IMR-90 (cell line): ENCODE data around the gene C15orf61. TPM values are rescaled to one million over a fixed set of nuclear protein-coding genes. Genes with fewer than 3 reads are reported as not detected.
A peak's percentile ranks its signal among the peaks of the same experiment; 100 is the strongest.

ENCODE experiments used
- ATAC-seq: fragments of 200-7000 bp; cut with Tn5 transposase; 2 replicates; pipeline ENCODE4 v1.9.1; 2020; ENCODE audit warnings: low read depth, mild to moderate bottlenecking, moderate library complexity
- BruUV-seq: library from RNA; stranded (reverse); fragments of 400-500 nt; replicated peaks from 2 replicates; lab custom pipeline; 2021; lab: Mats Ljungman, UMichigan
- CTCF ChIA-PET: fragments of 300-600 bp; formaldehyde crosslinking; extraction: SDS; loops from one replicate; lab custom pipeline; 2021; ENCODE audit warnings: antibody characterized with exemption; lab: Yijun Ruan, JAX
- POLR2A ChIA-PET: fragments of 300-600 bp; sonication (Branson Sonifier 250); formaldehyde crosslinking; loops from one replicate; lab custom pipeline; 2022; ENCODE audit warnings: antibody characterized with exemption; ENCODE audit not compliant: unreplicated experiment; lab: Charles Lee
- DNase-seq: peaks from one replicate; pipeline ENCODE4 v3.0.0; 2013
- H2AFZ ChIP-seq: replicated peaks from 2 replicates; pipeline ENCODE3; 2013; ENCODE audit warnings: low read length, mild to moderate bottlenecking; ENCODE audit not compliant: poor library complexity
- H2AK5ac ChIP-seq: 2 replicates; pipeline ENCODE4 v1.6.1; 2013; ENCODE audit warnings: low read depth, low read length, inconsistent platforms
- H2AK9ac ChIP-seq: replicated peaks from 2 replicates; pipeline ENCODE3; 2013; ENCODE audit warnings: mild to moderate bottlenecking, low read depth, low read length, moderate library complexity; ENCODE audit not compliant: poor library complexity
- H2BK120ac ChIP-seq: 2 replicates; pipeline ENCODE4 v1.6.1; 2013; ENCODE audit warnings: low read depth, low read length, inconsistent platforms
- H2BK15ac ChIP-seq: 3 replicates; pipeline ENCODE4 v1.6.1; 2013; ENCODE audit warnings: low read depth, low read length, inconsistent platforms
- H2BK20ac ChIP-seq: 2 replicates; pipeline ENCODE4 v1.6.1; 2013; ENCODE audit warnings: low read depth, mild to moderate bottlenecking, inconsistent platforms, low read length, moderate library complexity
- H2BK5ac ChIP-seq: 2 replicates; pipeline ENCODE4 v1.6.1; 2013; ENCODE audit warnings: mild to moderate bottlenecking, low read depth, low read length, inconsistent platforms; ENCODE audit not compliant: poor library complexity, severe bottlenecking
- H3K14ac ChIP-seq: replicated peaks from 2 replicates; pipeline ENCODE4 v1.6.1; 2013; ENCODE audit warnings: low read depth, low read length, inconsistent platforms
- H3K18ac ChIP-seq: 2 replicates; pipeline ENCODE4 v1.6.1; 2013; ENCODE audit warnings: low read depth, low read length, control low read depth
- H3K23ac ChIP-seq: 2 replicates; pipeline ENCODE4 v1.6.1; 2013; ENCODE audit warnings: low read depth, low read length, inconsistent platforms
- H3K27ac ChIP-seq: 2 replicates; pipeline ENCODE4 v1.5.1; 2013; ENCODE audit warnings: mild to moderate bottlenecking, control low read depth, low read length; ENCODE audit not compliant: insufficient read depth
- H3K27me3 ChIP-seq: 2 replicates; pipeline ENCODE4 v1.6.1; 2013; ENCODE audit warnings: low read length; ENCODE audit not compliant: control insufficient read depth, insufficient read depth
- H3K36me3 ChIP-seq: 2 replicates; pipeline ENCODE4 v1.6.1; 2013; ENCODE audit warnings: low read length, mixed read lengths; ENCODE audit not compliant: control insufficient read depth, insufficient read depth
- H3K4ac ChIP-seq: 2 replicates; pipeline ENCODE4 v1.6.1; 2013; ENCODE audit warnings: low read depth, low read length, inconsistent platforms
- H3K4me1 ChIP-seq: 2 replicates; pipeline ENCODE4 v1.6.1; 2013; ENCODE audit warnings: low read length, mixed read lengths; ENCODE audit not compliant: control insufficient read depth, insufficient read depth
- H3K4me2 ChIP-seq: 2 replicates; pipeline ENCODE4 v1.6.1; 2013; ENCODE audit warnings: low read depth, mild to moderate bottlenecking, control low read depth, low read length, moderate library complexity
- H3K4me3 ChIP-seq: 2 replicates; pipeline ENCODE4 v1.5.1; 2013; ENCODE audit warnings: low read depth, mild to moderate bottlenecking, control low read depth, low read length, moderate library complexity; ENCODE audit not compliant: insufficient read depth
- H3K56ac ChIP-seq: 2 replicates; pipeline ENCODE4 v1.6.1; 2013; ENCODE audit warnings: low read length, inconsistent platforms; ENCODE audit not compliant: insufficient read depth; ENCODE audit errors: extremely low read depth
- H3K79me1 ChIP-seq, 2 experiments: 2 replicates each; pipeline ENCODE4 v1.6.1; 2013; ENCODE audit warnings: low read length in 2 of 2, inconsistent platforms in 1 of 2, low read depth in 1 of 2
- H3K9ac ChIP-seq: 2 replicates; pipeline ENCODE4 v1.6.1; 2013; ENCODE audit warnings: low read depth, low read length, control low read depth
- H3K9me1 ChIP-seq: 2 replicates; pipeline ENCODE4 v1.6.1; 2013; ENCODE audit warnings: low read length, inconsistent platforms; ENCODE audit not compliant: insufficient read depth
- H3K9me3 ChIP-seq: 2 replicates; pipeline ENCODE4 v1.6.1; 2013; ENCODE audit warnings: low read length; ENCODE audit not compliant: control insufficient read depth, insufficient read depth
- H4K20me1 ChIP-seq: 2 replicates; pipeline ENCODE4 v1.6.1; 2013; ENCODE audit warnings: low read length, inconsistent platforms; ENCODE audit not compliant: insufficient read depth
- H4K5ac ChIP-seq: 2 replicates; pipeline ENCODE4 v1.6.1; 2013; ENCODE audit warnings: mild to moderate bottlenecking, low read depth, low read length, control low read depth
- H4K8ac ChIP-seq, 2 experiments: 2 replicates each; pipeline ENCODE4 v1.6.1; 2013; ENCODE audit warnings: low read depth in 2 of 2, low read length in 2 of 2, control low read depth in 1 of 2, inconsistent platforms in 1 of 2
- H4K91ac ChIP-seq: 2 replicates; pipeline ENCODE4 v1.6.1; 2013; ENCODE audit warnings: low read depth, low read length, inconsistent platforms; ENCODE audit not compliant: insufficient read depth
- BHLHE40 ChIP-seq: fragments of 150-350 bp; IDR thresholded peaks from 2 replicates; pipeline ENCODE4 v1.6.1; 2016; ENCODE audit warnings: mild to moderate bottlenecking, low read depth, low read length
- CEBPB ChIP-seq: IDR thresholded peaks from 2 replicates; pipeline ENCODE4 v1.6.1; 2012; ENCODE audit warnings: low read depth, low read length, improper control_type of control experiment
- CHD1 ChIP-seq: IDR thresholded peaks from 2 replicates; pipeline ENCODE4 v1.6.1; 2012; ENCODE audit warnings: low read depth, low read length, improper control_type of control experiment
- MAFK ChIP-seq: IDR thresholded peaks from 2 replicates; pipeline ENCODE4 v1.6.1; 2012; ENCODE audit warnings: low read depth, low read length, improper control_type of control experiment
- MAZ ChIP-seq: IDR thresholded peaks from 2 replicates; pipeline ENCODE4 v1.6.1; 2012; ENCODE audit warnings: low read depth, mild to moderate bottlenecking, low read length, improper control_type of control experiment, moderate library complexity, borderline replicate concordance
- MXI1 ChIP-seq: IDR thresholded peaks from 2 replicates; pipeline ENCODE4 v1.6.1; 2012; ENCODE audit warnings: low read depth, mild to moderate bottlenecking, low read length, moderate library complexity, borderline replicate concordance
- NFE2L2 ChIP-seq: fragments of 150-350 bp; IDR thresholded peaks from 2 replicates; pipeline ENCODE4 v1.6.1; 2016; ENCODE audit warnings: low read depth, mild to moderate bottlenecking, low read length
- RCOR1 ChIP-seq: IDR thresholded peaks from 2 replicates; pipeline ENCODE4 v1.6.1; 2012; ENCODE audit warnings: mild to moderate bottlenecking, low read length, improper control_type of control experiment; ENCODE audit not compliant: insufficient replicate concordance
- RFX5 ChIP-seq: IDR thresholded peaks from 2 replicates; pipeline ENCODE4 v1.8.0; 2012; ENCODE audit warnings: low read depth, mild to moderate bottlenecking, low read length, moderate library complexity
- WGBS, 2 experiments: methylation state at CpG; one replicate each; pipeline versions ENCODE4 v1.1.5 to v1.1.7; 2013; ENCODE audit warnings: missing lambda C conversion rate in 2 of 2; ENCODE audit not compliant: insufficient read length in 1 of 2; ENCODE audit errors: extremely low coverage in 2 of 2; 5-methylcytosine and 5-hydroxymethylcytosine counted together
- dilution Hi-C: fragments of 300-500 bp; cut with HindIII; formaldehyde crosslinking; loops from one replicate; pipeline ENCODE4 v1.14.3; 2018; ENCODE audit warnings: low sequenced_read_pairs; ENCODE audit not compliant: unreplicated experiment
- in situ Hi-C: fragments of 300-500 bp; cut with MboI; formaldehyde crosslinking; loops from 3 replicates; pipeline ENCODE4 v1.14.3; 2019; ENCODE audit warnings: low sequenced_read_pairs, inconsistent platforms, mixed read lengths
- intact Hi-C: fragments of 100-400 bp; cut with micrococcal nuclease; formaldehyde crosslinking; loops from 2 replicates; pipeline ENCODE4 v1.10.0; 2022
- polyA plus RNA-seq, 3 experiments: library from polyadenylated mRNA; depleted of rRNA; stranded (reverse); fragments of >200 nt; gene quantifications; 2 replicates each; pipeline ENCODE4 v1.2.3, GENCODE V29; 2012; ENCODE audit warnings: low replicate concordance in 1 of 3
- total RNA-seq: library from RNA; depleted of rRNA; stranded (reverse); fragments of >200 nt; gene quantifications from 2 replicates; pipeline ENCODE4 v1.2.3, GENCODE V29; 2012
- TF ChIP-seq, protein P1 (sequence below): fragments of 150-350 bp; IDR thresholded peaks from 2 replicates; pipeline ENCODE4 v1.6.1; 2017; ENCODE audit warnings: mild to moderate bottlenecking, antibody characterized with exemption, low read length, low read depth

C15orf61 gene
- total and polyA plus RNA-seq, 2 of the 4 experiments (the other 2 are of a cell fraction) = 1.4 to 2.5 TPM

DNA sequence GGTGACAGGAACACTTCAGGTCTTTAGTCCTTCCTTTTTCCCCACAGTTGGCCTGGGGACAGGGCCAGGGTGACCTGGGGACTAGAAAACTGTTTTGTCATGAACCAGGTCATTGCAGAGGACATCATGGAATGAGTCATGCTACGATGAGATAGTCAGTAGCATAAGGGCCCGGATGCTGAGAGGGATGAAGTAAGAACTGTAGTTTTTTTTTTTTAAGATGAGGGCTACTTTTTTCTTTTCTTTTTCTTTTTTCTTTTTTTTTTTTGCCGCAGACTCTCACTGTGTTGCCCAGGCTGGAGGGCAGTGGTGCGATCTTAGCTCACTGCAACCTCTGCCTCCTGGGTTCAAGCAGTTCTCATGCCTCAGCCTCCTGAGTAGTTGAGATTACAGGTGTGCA, 29.6 kb downstream of the C15orf61 start:
- H3K9me1 ChIP-seq = peaks cover 3% of the 10 kb centered on the region; the same call in 1 of the 2 replicates
- H3K9me3 ChIP-seq = no peaks in the 10 kb centered on the region
- peaks cover 5% of the 10 kb centered on the region for H3K4me1 ChIP-seq
- no peak overlapping the region for H4K91ac ChIP-seq
- ChIA-PET POLR2A (no interaction called here), CTCF (no interaction called here)
- H4K20me1 ChIP-seq = peaks cover 7% of the 10 kb centered on the region; the same call in 1 of the 2 replicates
- H4K5ac ChIP-seq = no peak overlapping the region
- no peak overlapping the region for H2BK5ac ChIP-seq
- H3K9ac ChIP-seq = no peak overlapping the region
- no peak overlapping the region for H3K4me2 ChIP-seq
- ATAC-seq = no peak
- no CpG with 5 or more reads among the region's 4 CpGs for WGBS, 2 experiments
- BruUV-seq = no TSS peak
- no peak overlapping the region for H3K4ac ChIP-seq
- H2AK5ac ChIP-seq = no peak overlapping the region; the same call in 1 of the 2 replicates
- H3K4me3 ChIP-seq = no peak overlapping the region
- H3K27me3 ChIP-seq = no peaks in the 10 kb centered on the region
- no peak overlapping the region for H2BK20ac ChIP-seq
- H3K56ac ChIP-seq = no peak overlapping the region
- no peak overlapping the region for H3K18ac ChIP-seq
- no peak overlapping the region for H2AK9ac ChIP-seq
- in situ Hi-C loops (no loop called here), dilution Hi-C loops (no loop called here), intact Hi-C loops (no loop called here)
- H3K14ac ChIP-seq = no peak overlapping the region
- no peak overlapping the region for H4K8ac ChIP-seq
- H3K27ac ChIP-seq = no peak overlapping the region
- no peak overlapping the region for H2AFZ ChIP-seq
- H2BK120ac ChIP-seq = no peak overlapping the region
- no peak overlapping the region for H2BK15ac ChIP-seq
- H3K36me3 ChIP-seq = peaks cover 16% of the 10 kb centered on the region
- TF ChIP-seq CHD1 (no peak), MXI1 (no peak), RCOR1 (no peak), RFX5 (no peak), NFE2L2 (no peak), MAFK (no peak), CEBPB (no peak), MAZ (no peak), BHLHE40 (no peak)
- TF ChIP-seq, protein P1, sequence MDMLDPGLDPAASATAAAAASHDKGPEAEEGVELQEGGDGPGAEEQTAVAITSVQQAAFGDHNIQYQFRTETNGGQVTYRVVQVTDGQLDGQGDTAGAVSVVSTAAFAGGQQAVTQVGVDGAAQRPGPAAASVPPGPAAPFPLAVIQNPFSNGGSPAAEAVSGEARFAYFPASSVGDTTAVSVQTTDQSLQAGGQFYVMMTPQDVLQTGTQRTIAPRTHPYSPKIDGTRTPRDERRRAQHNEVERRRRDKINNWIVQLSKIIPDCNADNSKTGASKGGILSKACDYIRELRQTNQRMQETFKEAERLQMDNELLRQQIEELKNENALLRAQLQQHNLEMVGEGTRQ = no peak
- DNase-seq = peak; percentile 34
- no peak overlapping the region for H3K23ac ChIP-seq
- H3K79me1 ChIP-seq = peaks cover 4 to 7% of the 10 kb centered on the region in 2 experiments; a peak in 3 of 4 replicates
